ENCODE data around the gene EDRF1. TPM values are rescaled to one million over a fixed set of nuclear protein-coding genes. Genes with fewer than 3 reads are reported as not detected.

EDRF1 gene
- total RNA-seq, 2 experiments from 2014 or later: 117 to 232 TPM

DNA sequence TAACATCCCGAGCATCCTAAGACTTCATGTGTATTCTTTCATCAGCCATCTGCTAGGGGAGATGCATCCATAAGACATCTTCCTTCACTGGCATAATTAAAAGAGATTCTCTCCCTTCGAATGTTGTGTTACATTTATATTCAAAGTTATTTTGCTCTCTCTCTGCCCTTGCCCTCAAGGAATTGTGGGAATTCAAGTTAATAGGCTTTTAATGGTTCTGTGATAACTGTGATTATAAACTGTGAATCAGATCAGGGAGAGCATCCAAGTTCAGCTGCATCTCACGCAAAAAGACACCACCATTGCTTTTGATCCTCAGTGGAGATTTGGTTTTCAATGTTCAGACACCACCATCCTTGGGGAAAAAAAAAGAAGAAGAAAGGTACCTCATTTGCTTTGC lies 27.3 kb upstream of the EDRF1 start:
- CTCF ChIA-PET (ENCODE audit: unreplicated experiment): no interaction called here
- intact Hi-C loops (cut with micrococcal nuclease; ENCODE audit: unreplicated experiment): no loop called here

DNA sequence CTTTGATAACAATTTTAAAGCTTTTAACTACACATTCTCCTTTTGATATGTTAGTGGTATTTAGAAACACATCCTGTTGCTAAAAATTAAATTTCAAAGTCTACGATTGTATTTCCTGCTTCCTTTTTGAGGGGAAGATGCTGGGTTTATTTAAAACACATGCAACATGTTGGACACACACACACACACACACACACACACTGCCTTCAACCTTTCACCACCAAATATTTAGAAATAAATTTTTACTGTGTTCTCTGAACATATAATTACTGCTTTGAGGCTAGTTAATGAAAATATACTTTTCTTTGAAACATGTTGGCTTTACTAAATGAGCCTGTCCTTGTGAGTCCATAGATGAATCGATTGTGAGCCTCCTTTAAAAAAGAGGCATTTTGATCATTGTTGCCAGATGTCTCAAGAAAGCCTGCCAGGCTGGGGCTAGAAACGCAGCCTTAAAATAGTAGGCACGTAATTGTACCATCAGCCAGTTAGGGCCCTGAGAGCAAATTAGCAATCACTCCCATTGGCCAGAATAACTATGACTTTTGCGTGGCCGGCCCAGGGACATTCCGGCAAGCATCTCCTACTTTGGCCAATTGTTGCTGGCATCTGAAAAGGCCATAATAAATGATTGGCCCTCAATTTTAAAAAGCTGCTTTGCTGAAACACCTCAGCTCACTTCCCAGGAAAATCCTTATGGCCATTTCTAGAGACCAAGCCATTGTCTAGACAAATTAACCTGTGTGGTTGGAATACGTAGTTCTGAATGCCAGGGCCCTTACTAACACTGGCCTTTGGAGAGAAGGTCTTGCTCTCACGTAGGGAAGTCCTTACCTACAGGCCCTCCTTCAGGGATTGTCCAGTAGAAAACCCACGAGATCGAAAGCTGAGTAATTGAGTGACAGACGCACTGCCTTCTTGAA lies 26.6 kb upstream of the EDRF1 start:
- DNase-seq (ENCODE audit: low spot score): peak; percentile 22
- H2AFZ ChIP-seq (ENCODE audit: low read length): peak overlapping the region; percentile 89
- no peak for TF ChIP-seq EZH2phosphoT487 (IDR thresholded peaks at IDR 0.05; ENCODE audit: borderline replicate concordance, low read depth, low read length)
- TF ChIP-seq, protein P1, sequence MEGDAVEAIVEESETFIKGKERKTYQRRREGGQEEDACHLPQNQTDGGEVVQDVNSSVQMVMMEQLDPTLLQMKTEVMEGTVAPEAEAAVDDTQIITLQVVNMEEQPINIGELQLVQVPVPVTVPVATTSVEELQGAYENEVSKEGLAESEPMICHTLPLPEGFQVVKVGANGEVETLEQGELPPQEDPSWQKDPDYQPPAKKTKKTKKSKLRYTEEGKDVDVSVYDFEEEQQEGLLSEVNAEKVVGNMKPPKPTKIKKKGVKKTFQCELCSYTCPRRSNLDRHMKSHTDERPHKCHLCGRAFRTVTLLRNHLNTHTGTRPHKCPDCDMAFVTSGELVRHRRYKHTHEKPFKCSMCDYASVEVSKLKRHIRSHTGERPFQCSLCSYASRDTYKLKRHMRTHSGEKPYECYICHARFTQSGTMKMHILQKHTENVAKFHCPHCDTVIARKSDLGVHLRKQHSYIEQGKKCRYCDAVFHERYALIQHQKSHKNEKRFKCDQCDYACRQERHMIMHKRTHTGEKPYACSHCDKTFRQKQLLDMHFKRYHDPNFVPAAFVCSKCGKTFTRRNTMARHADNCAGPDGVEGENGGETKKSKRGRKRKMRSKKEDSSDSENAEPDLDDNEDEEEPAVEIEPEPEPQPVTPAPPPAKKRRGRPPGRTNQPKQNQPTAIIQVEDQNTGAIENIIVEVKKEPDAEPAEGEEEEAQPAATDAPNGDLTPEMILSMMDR (conservative IDR thresholded peaks at IDR 0.05; ENCODE audit: low read length): no peak
- peaks cover 14% of the 10 kb centered on the region for H3K4me1 ChIP-seq (ENCODE audit: insufficient read depth, low read length, poor library complexity, severe bottlenecking)
- no peak overlapping the region for H3K27ac ChIP-seq (ENCODE audit: low read depth, low read length, poor library complexity, severe bottlenecking)
- peak overlapping the region; percentile 46 for H3K4me2 ChIP-seq (ENCODE audit: low read length)
- intact Hi-C loops (cut with micrococcal nuclease; ENCODE audit: unreplicated experiment): no loop called here
- no TSS peak for BruUV-seq (replicated peaks)
- peak overlapping the region; percentile 9 for H3K4me3 ChIP-seq (ENCODE audit: low read depth, low read length, poor library complexity, severe bottlenecking)
- no peaks in the 10 kb centered on the region for H4K20me1 ChIP-seq (ENCODE audit: insufficient read depth, low read length)
- no peaks in the 10 kb centered on the region for H3K79me2 ChIP-seq (ENCODE audit: insufficient read depth, low read depth, low read length)
- no peaks in the 10 kb centered on the region for H3K36me3 ChIP-seq (ENCODE audit: insufficient read depth, low read length)
- POLR2A ChIA-PET: interaction anchor here (0.6 to 0.8 kb wide), 2 partner anchors 27 to 279 kb away, joined by 3 read pairs; partner anchors contain the start of gene EDRF1
- H3K9me3 ChIP-seq (ENCODE audit: low read length): no peaks in the 10 kb centered on the region
- CTCF ChIA-PET (ENCODE audit: unreplicated experiment): no interaction called here
- no peaks in the 10 kb centered on the region for H3K9me2 ChIP-seq (ENCODE audit: insufficient read depth, low read length)

More for the DNA sequence above, 27.3 kb upstream of the EDRF1 start:
- H4K20me1 ChIP-seq (ENCODE audit: insufficient read depth, low read length): no peaks in the 10 kb centered on the region
- no peaks in the 10 kb centered on the region for H3K9me2 ChIP-seq (ENCODE audit: insufficient read depth, low read length)
- no peak overlapping the region for H3K27ac ChIP-seq (ENCODE audit: low read depth, low read length, poor library complexity, severe bottlenecking)
- H3K9me3 ChIP-seq (ENCODE audit: low read length): no peaks in the 10 kb centered on the region
- H3K4me3 ChIP-seq (ENCODE audit: low read depth, low read length, poor library complexity, severe bottlenecking): peak overlapping the region; percentile 9
- no peaks in the 10 kb centered on the region for H3K79me2 ChIP-seq (ENCODE audit: insufficient read depth, low read depth, low read length)
- no peak for DNase-seq (ENCODE audit: low spot score)
- POLR2A ChIA-PET: no interaction called here
- no TSS peak for BruUV-seq (replicated peaks)
- no peaks in the 10 kb centered on the region for H3K36me3 ChIP-seq (ENCODE audit: insufficient read depth, low read length)
- peaks cover 14% of the 10 kb centered on the region for H3K4me1 ChIP-seq (ENCODE audit: insufficient read depth, low read length, poor library complexity, severe bottlenecking)
- TF ChIP-seq, protein P1 (conservative IDR thresholded peaks at IDR 0.05; ENCODE audit: low read length): no peak
- TF ChIP-seq EZH2phosphoT487 (IDR thresholded peaks at IDR 0.05; ENCODE audit: borderline replicate concordance, low read depth, low read length): no peak
- peak overlapping the region; percentile 89 for H2AFZ ChIP-seq (ENCODE audit: low read length)
- H3K4me2 ChIP-seq (ENCODE audit: low read length): peak overlapping the region; percentile 46

DNA sequence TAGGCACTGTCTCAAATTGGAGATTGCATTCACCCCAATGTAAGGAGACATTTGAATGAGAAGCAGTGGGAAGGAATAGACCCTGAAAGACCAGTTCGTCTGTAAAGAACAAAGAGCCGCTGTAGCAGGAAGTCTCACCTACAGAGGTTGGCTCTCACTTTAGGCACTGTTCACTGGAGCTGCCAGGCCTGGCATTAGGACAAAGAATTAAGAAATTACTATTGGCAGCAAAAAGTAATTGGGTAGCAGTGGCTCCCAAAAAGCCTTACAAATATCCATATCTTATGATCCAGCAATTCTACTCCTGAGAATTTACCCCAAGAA lies 26.0 kb upstream of the EDRF1 start:
- no peaks in the 10 kb centered on the region for H3K36me3 ChIP-seq (ENCODE audit: insufficient read depth, low read length)
- H3K4me2 ChIP-seq (ENCODE audit: low read length): no peak overlapping the region
- no peak overlapping the region for H3K27ac ChIP-seq (ENCODE audit: low read depth, low read length, poor library complexity, severe bottlenecking)
- no peaks in the 10 kb centered on the region for H3K79me2 ChIP-seq (ENCODE audit: insufficient read depth, low read depth, low read length)
- ChIA-PET CTCF (ENCODE audit: unreplicated experiment) (no interaction called here), POLR2A (interaction anchor here (0.6 to 0.8 kb wide), 2 partner anchors 26 to 279 kb away, joined by 3 read pairs; partner anchors contain the start of gene EDRF1)
- no peaks in the 10 kb centered on the region for H4K20me1 ChIP-seq (ENCODE audit: insufficient read depth, low read length)
- intact Hi-C loops (cut with micrococcal nuclease; ENCODE audit: unreplicated experiment): no loop called here
- H3K9me3 ChIP-seq (ENCODE audit: low read length): no peaks in the 10 kb centered on the region
- no peak overlapping the region for H2AFZ ChIP-seq (ENCODE audit: low read length)
- BruUV-seq (replicated peaks): no TSS peak
- no peaks in the 10 kb centered on the region for H3K9me2 ChIP-seq (ENCODE audit: insufficient read depth, low read length)
- no peak for DNase-seq (ENCODE audit: low spot score)
- H3K4me3 ChIP-seq (ENCODE audit: low read depth, low read length, poor library complexity, severe bottlenecking): no peak overlapping the region
- TF ChIP-seq, protein P1 (conservative IDR thresholded peaks at IDR 0.05; ENCODE audit: low read length): no peak
- no peak for TF ChIP-seq EZH2phosphoT487 (IDR thresholded peaks at IDR 0.05; ENCODE audit: borderline replicate concordance, low read depth, low read length)
- H3K4me1 ChIP-seq (ENCODE audit: insufficient read depth, low read length, poor library complexity, severe bottlenecking): peaks cover 14% of the 10 kb centered on the region
